ENCODE results near the gene UTP15.

Gene UTP15

GRCh38 chr5:73582285-73583145 lies 17.0 kb downstream of the UTP15 start:
- DNase-seq: no peak

GRCh38 chr5:73587923-73588322 lies 22.4 kb downstream of the UTP15 start:
- no peak for DNase-seq

GRCh38 chr5:73591102-73591695 lies 25.7 kb downstream of the UTP15 start:
- DNase-seq: no peak

- no peak for DNase-seq
Observed at GRCh38 chr5:73591698-73592501, 26.4 kb downstream of the UTP15 start.

- DNase-seq: no peak
Observed at GRCh38 chr5:73592551-73592950, 27.0 kb downstream of the UTP15 start.

- DNase-seq: no peak
Observed at GRCh38 chr5:73596705-73597328, 31.3 kb downstream of the UTP15 start.

GRCh38 chr5:73599380-73599779 lies 33.8 kb downstream of the UTP15 start:
- no peak for DNase-seq

GRCh38 chr5:73603998-73604397 lies 38.5 kb downstream of the UTP15 start:
- no peak for DNase-seq

GRCh38 chr5:73605223-73606087 lies 39.9 kb downstream of the UTP15 start:
- no peak for DNase-seq

- DNase-seq: no peak
Observed at GRCh38 chr5:73606206-73606753, 40.7 kb downstream of the UTP15 start.

- DNase-seq: no peak
Observed at GRCh38 chr5:73607228-73607627, 41.7 kb downstream of the UTP15 start.

GRCh38 chr5:73612799-73613198 lies 47.3 kb downstream of the UTP15 start:
- no peak for DNase-seq

GRCh38 chr5:73615085-73615484 lies 49.5 kb downstream of the UTP15 start:
- no peak for DNase-seq

GRCh38 chr5:73615947-73616346 lies 50.4 kb downstream of the UTP15 start:
- DNase-seq: no peak

GRCh38 chr5:73617510-73618279 lies 52.2 kb downstream of the UTP15 start:
- DNase-seq: no peak

- no peak for DNase-seq
Observed at GRCh38 chr5:73619606-73620333, 54.2 kb downstream of the UTP15 start.

GRCh38 chr5:73620334-73620687 lies 54.8 kb downstream of the UTP15 start:
- no peak for DNase-seq

GRCh38 chr5:73623060-73623459 lies 57.5 kb downstream of the UTP15 start:
- no peak for DNase-seq

GRCh38 chr5:73623901-73624404 lies 58.4 kb downstream of the UTP15 start:
- no peak for DNase-seq

- DNase-seq: no peak
Observed at GRCh38 chr5:73624888-73625287, 59.3 kb downstream of the UTP15 start.
